GM18520 (cell line): Measurements from ENCODE around the gene RGS9.
"Not testable (repeated sequence)": the region's sequence is repeated elsewhere in the genome, so short reads cannot be mapped to it uniquely, and the experiment has no call there.

Experiments
- ATAC-seq: cut with Tn5 transposase; IDR thresholded peaks from one replicate; pipeline ENCODE4 v1.9.1; 2021; ENCODE audit not compliant: unreplicated experiment

Gene RGS9

GRCh38 chr17:65180752-65181236 is 43.6 kb downstream of the RGS9 start:
- not testable (repeated sequence) for ATAC-seq

DNA sequence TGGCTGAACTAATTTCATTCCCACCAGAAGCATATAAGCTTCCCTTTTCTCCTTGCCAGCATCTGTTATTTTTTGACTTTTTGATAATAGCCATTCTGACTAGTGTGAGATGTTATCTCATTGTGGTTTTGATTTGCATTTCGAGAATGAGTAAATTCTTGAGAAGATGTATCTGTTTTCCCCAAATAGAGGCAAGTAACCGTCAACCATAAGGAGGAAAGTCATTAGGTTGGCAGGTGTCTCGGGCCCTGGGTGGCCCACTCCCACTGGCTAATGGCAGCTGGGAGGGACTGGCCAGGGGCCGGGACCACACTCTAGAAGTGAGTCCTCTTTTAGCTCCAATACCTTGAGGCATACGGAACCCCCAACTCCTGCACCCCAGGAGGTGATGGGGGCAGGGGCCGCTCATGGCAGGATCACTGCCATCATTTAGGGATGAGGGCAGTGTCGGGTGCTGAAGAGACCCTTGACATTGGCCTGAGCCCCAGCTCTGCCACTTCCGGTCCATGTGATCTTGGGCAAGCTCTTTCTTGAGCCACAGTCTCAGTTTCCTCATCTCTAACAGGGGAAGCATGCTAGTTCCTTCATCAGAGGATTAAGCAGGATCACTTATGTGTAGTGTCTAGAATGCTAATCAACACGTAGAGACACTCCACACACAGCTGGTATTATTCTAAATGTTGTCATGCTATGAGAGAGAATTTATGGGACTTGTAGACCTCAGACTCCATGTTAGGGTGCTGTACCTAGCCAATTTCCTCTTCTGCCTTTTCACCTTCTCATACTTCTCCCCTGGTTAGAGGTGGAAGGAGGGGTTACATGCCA is 44.3 kb downstream of the RGS9 start:
- peak; percentile 65 for ATAC-seq

DNA sequence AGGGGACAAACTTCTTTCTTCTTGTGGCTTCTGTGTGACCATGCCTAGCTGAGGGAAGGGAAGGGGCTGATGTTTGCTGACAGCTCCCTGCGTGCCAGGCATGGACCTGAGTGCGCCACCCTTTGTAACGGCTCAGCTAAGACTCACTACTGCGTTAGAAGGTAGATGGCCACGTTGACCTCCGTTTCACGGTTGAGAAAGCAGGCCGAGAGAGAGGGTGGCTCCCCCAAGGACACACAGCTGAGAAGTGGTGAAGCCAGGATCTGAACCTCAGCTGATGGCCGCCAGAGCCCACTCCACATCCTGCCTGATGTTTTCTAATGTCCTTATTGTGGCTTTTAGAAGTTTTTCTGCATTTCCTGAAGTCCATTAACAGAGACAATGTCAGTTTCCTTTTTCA is 45.1 kb downstream of the RGS9 start:
- no peak for ATAC-seq

- no peak for ATAC-seq
Measured at GRCh38 chr17:65183736-65184135, 46.6 kb downstream of the RGS9 start.

DNA sequence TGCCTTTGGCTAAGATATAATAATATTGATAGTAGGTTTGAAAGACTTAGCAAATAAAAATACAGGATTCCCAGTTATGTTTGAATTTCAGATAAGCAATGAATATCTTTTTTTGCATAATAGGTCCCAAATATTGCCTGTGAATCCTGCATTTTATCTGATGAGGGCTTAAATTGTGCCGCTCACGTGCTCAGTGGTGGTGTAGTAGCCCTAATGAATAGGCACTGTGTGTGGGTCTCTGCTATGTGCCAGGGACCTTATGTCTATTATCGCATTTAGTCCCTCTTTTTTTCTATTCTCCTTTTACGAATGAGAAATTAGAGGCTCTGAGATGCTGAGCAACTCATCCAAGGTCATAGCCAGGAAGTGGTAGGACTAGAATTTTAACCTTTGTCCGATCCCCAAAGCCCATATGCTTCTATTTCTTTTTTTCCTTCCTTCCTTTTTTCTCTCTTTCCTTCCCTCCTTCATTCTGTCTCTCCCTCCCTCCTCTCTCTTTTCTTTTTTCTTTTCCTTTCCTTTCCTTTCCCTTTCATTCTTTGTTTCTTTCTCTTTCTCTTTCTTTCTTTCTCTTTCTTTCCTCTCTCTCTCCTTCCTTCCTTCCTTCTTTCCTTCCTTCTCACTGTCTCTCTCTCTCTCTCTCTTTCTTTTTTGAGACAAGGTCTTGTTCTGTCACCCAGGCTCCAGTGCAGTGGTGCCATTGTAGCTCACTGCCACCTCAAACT is 47.2 kb downstream of the RGS9 start:
- no peak for ATAC-seq

DNA sequence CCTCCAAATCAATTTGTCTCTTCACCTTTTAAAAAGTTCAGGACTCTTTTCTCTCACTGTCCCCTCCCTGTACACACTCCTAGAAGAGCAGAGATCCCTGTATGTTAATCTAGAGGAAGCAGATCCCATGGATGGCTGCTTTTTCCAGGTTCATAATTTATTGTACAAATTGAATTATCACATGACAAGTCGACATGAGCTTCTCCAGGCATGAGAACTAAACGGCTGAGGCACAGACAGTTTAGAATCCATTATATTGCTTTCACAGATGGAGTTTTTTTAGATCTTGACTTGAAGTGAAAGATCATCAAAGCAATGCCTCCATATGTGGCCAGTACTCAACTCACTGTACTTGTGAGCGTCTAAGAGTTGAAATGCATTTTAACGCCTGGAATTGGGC is 47.9 kb downstream of the RGS9 start:
- no peak for ATAC-seq

GRCh38 chr17:65185668-65186382 is 48.7 kb downstream of the RGS9 start:
- no peak for ATAC-seq

- ATAC-seq, result no peak
Measured at GRCh38 chr17:65190467-65191097, 53.4 kb downstream of the RGS9 start.

DNA sequence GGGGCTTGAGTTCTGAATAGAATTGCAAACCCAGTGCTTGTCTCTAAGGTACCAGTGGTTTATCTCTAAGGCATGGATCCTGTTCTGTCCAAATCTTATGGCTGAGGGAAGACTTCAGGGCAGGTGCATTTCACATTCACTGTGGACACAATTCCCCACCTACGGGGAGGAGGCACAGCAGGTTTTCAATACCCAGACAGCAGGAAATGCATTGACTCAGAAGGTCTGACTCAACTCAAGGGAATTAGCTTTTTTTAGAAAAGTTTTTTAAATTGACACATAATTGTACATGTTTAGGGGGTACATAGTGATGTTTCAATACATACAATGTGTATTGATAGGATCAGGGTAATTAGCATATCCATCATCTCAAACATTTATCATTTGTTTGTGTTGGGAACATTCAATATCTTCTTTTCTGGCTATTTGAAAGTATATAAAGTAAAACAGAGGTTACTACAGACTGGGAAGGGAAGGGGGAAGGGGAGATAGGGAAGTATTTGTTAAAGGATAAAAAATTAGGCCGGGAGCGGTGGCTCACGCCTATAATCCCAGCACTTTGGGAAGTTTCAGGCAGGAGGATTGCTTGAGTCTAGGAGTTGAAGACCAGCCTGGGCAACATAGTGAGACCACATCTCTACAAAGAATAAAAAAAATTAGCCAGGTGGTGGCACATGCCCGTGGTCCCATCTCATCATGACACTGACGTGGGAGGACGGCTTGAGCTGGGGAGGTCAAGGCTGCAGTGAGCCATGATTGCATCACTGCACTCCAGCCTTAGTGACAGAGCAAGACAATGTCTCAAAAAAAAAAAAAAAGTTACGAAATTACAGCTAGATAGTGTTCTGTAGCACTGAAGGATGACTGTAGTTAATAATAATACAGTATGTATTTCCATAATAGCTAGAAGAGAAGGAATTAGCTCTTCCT is 54.9 kb downstream of the RGS9 start:
- ATAC-seq, result no peak

DNA sequence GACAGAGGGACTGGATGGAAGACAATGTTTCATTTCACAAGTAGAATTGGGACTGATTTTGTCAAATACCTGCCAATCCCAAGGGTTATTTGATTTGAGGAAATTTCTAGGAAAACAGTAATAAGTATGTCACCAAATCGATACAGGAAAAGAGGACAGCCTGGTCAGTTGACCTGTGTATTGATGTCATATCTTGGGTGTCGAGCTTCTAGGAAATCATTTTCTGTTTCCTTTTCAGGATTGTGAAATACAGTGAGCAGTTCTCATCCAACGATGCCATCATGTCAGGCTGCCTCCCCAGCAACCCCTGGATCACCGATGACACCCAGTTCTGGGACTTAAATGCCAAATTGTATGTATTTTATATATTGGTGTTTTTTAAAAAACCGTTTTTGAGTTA is 56.1 kb downstream of the RGS9 start:
- no peak for ATAC-seq

DNA sequence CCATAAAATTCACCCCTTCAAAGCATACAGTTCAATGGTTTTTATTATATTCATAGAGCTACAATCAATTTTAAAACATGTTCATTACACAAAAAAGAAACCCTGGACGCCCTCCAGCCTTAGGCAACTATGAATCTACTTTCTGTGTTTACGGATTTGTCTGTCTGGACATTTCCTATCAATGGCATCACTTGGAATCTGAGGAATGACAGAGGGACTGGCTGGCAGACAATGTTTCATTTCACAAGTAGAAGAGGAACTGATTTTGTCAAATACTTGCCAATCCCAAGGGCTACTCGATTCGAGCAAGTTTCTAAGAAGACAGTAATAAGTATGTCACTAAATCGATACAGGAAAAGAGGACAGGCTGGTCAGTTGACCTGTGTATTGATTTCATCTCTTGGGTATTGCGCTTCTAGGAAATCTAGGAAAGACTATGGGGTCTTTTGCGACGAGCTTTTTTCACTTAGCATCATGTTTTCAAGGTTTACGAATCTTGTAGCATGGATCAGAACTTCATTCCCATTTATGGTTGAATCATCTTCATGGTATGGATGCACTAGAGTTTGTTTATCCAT is 56.6 kb downstream of the RGS9 start:
- ATAC-seq, result no peak

GRCh38 chr17:65194670-65195334 is 57.6 kb downstream of the RGS9 start:
- ATAC-seq, result no peak

DNA sequence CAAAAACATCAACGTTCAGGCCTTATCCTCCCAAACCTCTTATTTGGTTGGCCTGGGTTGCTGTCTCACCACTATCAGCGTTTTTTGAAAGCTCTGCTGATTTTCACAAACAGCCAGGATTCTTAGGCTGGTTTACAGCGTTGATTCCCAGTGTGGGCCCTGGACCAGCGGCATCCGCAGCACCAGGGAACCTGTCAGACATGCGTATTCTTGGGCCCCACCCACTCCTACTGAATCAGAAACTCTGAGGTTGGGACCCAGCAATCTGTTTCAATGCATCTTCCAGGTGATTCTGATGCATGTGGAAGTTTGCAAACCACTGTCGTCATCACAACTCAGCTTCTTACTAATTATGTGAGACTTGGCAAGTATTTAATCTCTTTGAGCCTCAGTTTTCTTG is 58.5 kb downstream of the RGS9 start:
- ATAC-seq, result no peak

GRCh38 chr17:65196617-65197016 is 59.4 kb downstream of the RGS9 start:
- ATAC-seq, result no peak

GRCh38 chr17:65197201-65197600 is 60.0 kb downstream of the RGS9 start:
- no peak for ATAC-seq

- no peak for ATAC-seq
Measured at GRCh38 chr17:65198653-65199382, 61.6 kb downstream of the RGS9 start.

DNA sequence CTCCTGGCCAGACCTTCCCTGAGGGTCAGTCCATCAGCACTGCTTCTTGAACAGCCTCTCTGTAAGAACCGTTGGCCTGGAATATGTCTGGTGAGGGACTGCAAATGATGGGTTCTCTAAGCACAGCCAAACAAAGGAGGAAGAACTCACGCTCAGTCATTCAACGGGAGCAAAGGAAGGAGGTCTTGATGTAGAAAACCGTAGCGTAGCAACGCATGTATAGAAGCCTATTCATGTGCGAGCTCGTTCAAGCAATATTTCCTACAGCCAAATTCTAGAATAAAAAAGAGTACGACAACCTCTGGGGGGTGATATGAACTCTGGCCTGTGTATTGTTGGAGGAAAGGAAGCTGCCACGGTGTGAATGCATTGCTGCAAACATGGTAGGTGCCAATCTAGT is 64.2 kb downstream of the RGS9 start:
- ATAC-seq, result no peak

- no peak for ATAC-seq
Measured at GRCh38 chr17:65202844-65203571, 65.8 kb downstream of the RGS9 start.
